ENCODE measurements around the gene PRSS22. TPM values are rescaled to one million over a fixed set of nuclear protein-coding genes. Genes with fewer than 3 reads are reported as not detected.

The PRSS22 gene
- total RNA-seq, 1 experiment from 2014 or later: 3.9 TPM

DNA sequence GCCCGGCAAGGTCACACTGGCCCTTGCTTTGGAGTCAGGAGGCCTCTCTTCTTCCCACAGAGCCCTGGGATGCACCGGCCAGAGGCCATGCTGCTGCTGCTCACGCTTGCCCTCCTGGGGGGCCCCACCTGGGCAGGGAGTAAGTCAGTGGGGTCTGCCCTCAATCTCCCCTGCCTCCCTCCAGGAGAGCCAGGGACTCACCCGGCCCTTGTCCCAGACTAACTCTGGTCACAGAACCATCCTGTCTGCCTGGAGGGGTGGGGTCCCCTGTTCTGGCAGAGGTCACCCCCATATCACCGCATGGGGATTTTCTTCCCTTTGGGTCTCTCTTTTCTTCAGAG is 27.6 kb downstream of the PRSS22 start (continued):
- no peak for TF ChIP-seq OVOL2 (CRISPR knock-in tag; IDR thresholded peaks at IDR 0.05; ENCODE audit: borderline replicate concordance)

DNA sequence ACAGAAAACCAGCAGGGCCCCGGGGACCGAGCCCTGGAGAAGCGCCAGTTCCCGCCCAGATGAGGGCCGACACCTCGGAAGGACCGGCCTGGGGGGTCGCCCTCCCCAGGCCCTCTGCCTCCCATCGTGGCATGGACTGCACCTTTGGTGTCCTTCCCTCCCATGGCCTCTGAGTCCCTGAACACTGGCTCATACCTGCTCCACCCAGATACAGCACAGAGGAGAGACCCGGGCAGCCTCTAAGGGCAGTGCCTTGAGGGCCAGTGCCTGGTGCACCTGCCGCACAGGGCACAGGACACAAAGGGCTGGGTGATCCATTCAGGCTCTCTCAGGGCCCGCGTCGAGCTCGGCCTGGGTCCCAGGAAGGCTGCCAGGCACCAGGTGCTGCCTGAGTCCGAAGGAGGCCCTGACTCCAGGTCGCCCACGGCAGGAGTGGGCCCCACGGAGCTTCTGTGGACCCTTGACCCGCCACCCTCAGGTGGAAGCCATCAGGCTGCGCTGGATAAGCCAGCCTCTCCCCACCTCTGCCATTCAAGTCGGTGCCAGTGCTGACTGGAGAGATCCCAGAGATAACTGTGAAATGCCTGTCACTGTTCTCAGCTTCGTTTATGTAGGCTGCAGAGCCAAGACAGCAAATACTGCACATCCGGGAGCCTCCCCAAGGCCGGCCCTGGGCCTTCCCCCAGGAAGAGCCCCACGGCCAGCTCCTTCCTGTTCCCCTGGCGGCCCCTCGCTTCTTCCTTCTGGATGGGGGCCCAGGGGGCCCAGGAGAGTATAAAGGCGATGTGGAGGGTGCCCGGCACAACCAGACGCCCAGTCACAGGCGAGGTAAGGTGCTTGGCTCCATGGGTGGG is 28.2 kb downstream of the PRSS22 start, which contains the start of gene ZG16B:
TSS of gene ZG16B (plus strand) at position 803 of the 854 bp plus-strand sequence. CDS start 139 bp downstream, outside the sequence.
- ChIA-PET CTCF (interaction anchor here (1.4 to 2.2 kb wide), 3 partner anchors 9 to 13 kb away, joined by 6 to 9 read pairs (median 7); partner anchors contain the start of gene PRSS21), POLR2A (no interaction called here)
- H3K9me3 Mint-ChIP-seq: peaks cover 6% of the 10 kb centered on the region
- H3K4me1 Mint-ChIP-seq: no peaks in the 10 kb centered on the region
- ATAC-seq: no peak
- no peaks in the 10 kb centered on the region for H3K36me3 Mint-ChIP-seq
- DNase-seq (ENCODE audit: low spot score): no peak
- no peak within 1 kb of the TSS for H3K27ac Mint-ChIP-seq
- H3K4me3 Mint-ChIP-seq: no peak within 1 kb of the TSS
- no peak for TF ChIP-seq CREB1 (CRISPR knock-in tag; IDR thresholded peaks at IDR 0.05)
- TF ChIP-seq, protein P1, sequence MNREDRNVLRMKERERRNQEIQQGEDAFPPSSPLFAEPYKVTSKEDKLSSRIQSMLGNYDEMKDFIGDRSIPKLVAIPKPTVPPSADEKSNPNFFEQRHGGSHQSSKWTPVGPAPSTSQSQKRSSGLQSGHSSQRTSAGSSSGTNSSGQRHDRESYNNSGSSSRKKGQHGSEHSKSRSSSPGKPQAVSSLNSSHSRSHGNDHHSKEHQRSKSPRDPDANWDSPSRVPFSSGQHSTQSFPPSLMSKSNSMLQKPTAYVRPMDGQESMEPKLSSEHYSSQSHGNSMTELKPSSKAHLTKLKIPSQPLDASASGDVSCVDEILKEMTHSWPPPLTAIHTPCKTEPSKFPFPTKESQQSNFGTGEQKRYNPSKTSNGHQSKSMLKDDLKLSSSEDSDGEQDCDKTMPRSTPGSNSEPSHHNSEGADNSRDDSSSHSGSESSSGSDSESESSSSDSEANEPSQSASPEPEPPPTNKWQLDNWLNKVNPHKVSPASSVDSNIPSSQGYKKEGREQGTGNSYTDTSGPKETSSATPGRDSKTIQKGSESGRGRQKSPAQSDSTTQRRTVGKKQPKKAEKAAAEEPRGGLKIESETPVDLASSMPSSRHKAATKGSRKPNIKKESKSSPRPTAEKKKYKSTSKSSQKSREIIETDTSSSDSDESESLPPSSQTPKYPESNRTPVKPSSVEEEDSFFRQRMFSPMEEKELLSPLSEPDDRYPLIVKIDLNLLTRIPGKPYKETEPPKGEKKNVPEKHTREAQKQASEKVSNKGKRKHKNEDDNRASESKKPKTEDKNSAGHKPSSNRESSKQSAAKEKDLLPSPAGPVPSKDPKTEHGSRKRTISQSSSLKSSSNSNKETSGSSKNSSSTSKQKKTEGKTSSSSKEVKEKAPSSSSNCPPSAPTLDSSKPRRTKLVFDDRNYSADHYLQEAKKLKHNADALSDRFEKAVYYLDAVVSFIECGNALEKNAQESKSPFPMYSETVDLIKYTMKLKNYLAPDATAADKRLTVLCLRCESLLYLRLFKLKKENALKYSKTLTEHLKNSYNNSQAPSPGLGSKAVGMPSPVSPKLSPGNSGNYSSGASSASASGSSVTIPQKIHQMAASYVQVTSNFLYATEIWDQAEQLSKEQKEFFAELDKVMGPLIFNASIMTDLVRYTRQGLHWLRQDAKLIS (CRISPR knock-in tag; IDR thresholded peaks at IDR 0.05; ENCODE audit: borderline replicate concordance): no peak
- TF ChIP-seq, protein P2, sequence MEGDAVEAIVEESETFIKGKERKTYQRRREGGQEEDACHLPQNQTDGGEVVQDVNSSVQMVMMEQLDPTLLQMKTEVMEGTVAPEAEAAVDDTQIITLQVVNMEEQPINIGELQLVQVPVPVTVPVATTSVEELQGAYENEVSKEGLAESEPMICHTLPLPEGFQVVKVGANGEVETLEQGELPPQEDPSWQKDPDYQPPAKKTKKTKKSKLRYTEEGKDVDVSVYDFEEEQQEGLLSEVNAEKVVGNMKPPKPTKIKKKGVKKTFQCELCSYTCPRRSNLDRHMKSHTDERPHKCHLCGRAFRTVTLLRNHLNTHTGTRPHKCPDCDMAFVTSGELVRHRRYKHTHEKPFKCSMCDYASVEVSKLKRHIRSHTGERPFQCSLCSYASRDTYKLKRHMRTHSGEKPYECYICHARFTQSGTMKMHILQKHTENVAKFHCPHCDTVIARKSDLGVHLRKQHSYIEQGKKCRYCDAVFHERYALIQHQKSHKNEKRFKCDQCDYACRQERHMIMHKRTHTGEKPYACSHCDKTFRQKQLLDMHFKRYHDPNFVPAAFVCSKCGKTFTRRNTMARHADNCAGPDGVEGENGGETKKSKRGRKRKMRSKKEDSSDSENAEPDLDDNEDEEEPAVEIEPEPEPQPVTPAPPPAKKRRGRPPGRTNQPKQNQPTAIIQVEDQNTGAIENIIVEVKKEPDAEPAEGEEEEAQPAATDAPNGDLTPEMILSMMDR (IDR thresholded peaks at IDR 0.05): no peak
- peaks cover 5% of the 10 kb centered on the region; the same call in 1 of the 2 replicates for H3K27me3 Mint-ChIP-seq (ENCODE audit: low read depth)

DNA sequence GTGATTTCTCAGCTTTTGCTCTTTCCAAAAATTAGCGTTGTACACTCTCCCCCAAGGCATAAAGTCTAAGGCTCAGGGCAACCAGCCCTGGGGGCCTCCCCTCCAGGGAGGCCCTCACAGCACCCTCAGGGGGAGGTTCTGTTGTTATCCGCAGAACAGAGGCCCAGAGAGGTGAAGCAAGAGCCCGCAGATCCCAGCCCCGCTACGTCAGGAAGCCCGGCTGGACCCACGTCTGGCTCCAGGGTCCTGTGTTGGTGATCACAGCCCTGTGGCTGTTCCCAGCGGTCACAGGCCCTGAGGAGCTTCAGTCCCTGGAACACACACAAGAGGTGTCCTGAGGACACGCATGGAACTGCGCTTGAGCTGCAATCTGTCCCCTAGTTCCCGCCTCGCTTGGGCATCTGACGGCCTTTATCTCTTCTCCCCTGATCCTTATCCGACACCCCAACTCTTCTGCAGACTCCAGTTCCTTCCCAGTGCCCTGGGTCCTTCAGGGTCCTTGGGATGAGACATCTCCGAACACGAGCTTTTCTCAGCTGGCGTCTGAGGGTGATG is 29.0 kb downstream of the PRSS22 start:
- Mint-ChIP-seq H3K4me3 (no peak overlapping the region), H3K36me3 (no peaks in the 10 kb centered on the region)

DNA sequence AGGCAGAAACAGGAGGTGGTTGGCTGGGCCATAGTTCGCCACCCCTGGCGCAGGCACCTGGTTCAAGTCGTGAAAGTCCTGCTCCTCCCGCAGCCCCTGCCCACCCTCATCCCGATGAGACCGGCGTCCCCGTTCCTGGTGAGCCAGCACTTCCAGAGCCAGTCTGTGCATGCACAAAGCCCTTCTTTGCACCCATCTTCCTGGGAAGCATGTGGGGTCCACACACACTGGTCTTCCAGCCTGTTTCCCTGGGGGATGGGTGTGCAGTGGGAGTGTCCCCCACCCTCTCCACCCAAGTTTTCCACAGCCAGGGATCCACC is 29.5 kb downstream of the PRSS22 start:
- H3K4me3 Mint-ChIP-seq: no peak overlapping the region
- POLR2A ChIA-PET: no interaction called here
- no peaks in the 10 kb centered on the region for H3K4me1 Mint-ChIP-seq
- ATAC-seq (no peak), DNase-seq (ENCODE audit: low spot score) (no peak)
- CTCF ChIA-PET: interaction anchor here (1.4 to 1.9 kb wide), 2 partner anchors 10 to 12 kb away, joined by 6 to 9 read pairs; partner anchors contain the start of gene PRSS21
- no peak for TF ChIP-seq ZNF423 (CRISPR knock-in tag; IDR thresholded peaks at IDR 0.05)
- TF ChIP-seq NR3C1 (CRISPR knock-in tag; conservative IDR thresholded peaks at IDR 0.05; ENCODE audit: low read depth): no peak
- TF ChIP-seq ELF4 (CRISPR knock-in tag; IDR thresholded peaks at IDR 0.05; ENCODE audit: low read depth): no peak
- H3K27me3 Mint-ChIP-seq (ENCODE audit: low read depth): peaks cover 5% of the 10 kb centered on the region; the same call in 1 of the 2 replicates
- H3K27ac Mint-ChIP-seq: no peak overlapping the region
- H3K9me3 Mint-ChIP-seq: peaks cover 6% of the 10 kb centered on the region
- H3K36me3 Mint-ChIP-seq: no peaks in the 10 kb centered on the region

More for the DNA sequence above, 29.0 kb downstream of the PRSS22 start:
- ATAC-seq: no peak
- H3K27ac Mint-ChIP-seq: no peak overlapping the region
- TF ChIP-seq TEAD1 (CRISPR knock-in tag; IDR thresholded peaks at IDR 0.05) (no peak), SP1 (CRISPR knock-in tag; conservative IDR thresholded peaks at IDR 0.05) (no peak), ETV6 (CRISPR knock-in tag; IDR thresholded peaks at IDR 0.05) (no peak)
- ChIA-PET CTCF (interaction anchor here (1.4 to 1.9 kb wide), 2 partner anchors 10 to 12 kb away, joined by 6 to 9 read pairs; partner anchors contain the start of gene PRSS21), POLR2A (no interaction called here)
- peaks cover 6% of the 10 kb centered on the region for H3K9me3 Mint-ChIP-seq
- no peak for DNase-seq (ENCODE audit: low spot score)
- H3K4me1 Mint-ChIP-seq: no peaks in the 10 kb centered on the region
- H3K27me3 Mint-ChIP-seq (ENCODE audit: low read depth): peaks cover 5% of the 10 kb centered on the region; the same call in 1 of the 2 replicates

Measured in WTC11 (cell line).